ENCODE measurements around the gene GIT2. TPM values are rescaled to one million over a fixed set of nuclear protein-coding genes. Genes with fewer than 3 reads are reported as not detected.

The GIT2 gene
- total and polyA plus RNA-seq, 2 of the 8 experiments (the other 6 are each of a cell fraction or from before 2014, with no cell fraction given), result 9.6 to 20.7 TPM

DNA sequence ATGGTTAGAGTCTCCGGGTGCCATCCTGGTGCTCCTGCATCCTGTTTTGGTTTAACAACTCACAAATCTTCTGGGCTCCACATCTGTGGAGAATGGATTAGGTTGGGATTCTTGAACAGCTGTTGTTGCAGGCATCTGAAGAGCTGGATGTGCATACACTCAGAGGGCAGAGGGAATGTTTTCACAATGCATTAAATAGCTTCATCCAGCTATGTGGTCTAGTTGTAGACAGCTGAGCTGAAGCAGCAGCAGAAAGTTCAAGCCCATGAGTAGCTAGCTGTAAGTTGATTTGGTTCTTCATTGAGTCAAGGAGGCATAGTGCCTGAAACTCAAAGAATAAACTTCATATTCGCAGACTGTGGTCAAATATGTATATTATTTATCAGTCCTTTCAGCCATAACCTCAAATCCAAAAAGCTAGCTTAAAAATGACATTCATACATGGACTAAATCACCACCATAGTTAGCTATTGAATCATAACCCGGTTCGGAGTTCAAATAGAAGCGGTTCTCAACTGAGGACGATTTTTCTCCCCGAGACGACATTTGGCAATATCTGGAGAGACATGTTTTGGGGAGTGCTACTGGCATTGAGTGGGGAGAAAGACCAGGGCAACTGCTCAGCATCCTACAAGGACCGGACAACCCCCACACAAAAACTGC is 2.2 kb upstream of the GIT2 start:
- Histone ChIP-seq H2BK15ac (ENCODE audit: low read length) (0 out of 2 replicates have a peak overlapping the region, but pooled peaks have one; percentile 66), H2AFZ (ENCODE audit: low read length) (peak overlapping the region; percentile 96), H2BK20ac (ENCODE audit: low read length) (no peak overlapping the region), H3K9ac (replicated peaks in 1 of 4; ENCODE audit: extremely low read depth in 1 of 4, low read depth in 3 of 4, low read length in 3 of 4) (peak overlapping the region in 3 of 4 experiments; percentile 34 to 98 (median 97); a peak in 3 of 7 replicates), H3K79me1 (ENCODE audit: low read depth, low read length) (no peaks in the 10 kb centered on the region), H3K79me2 (ENCODE audit: control insufficient read depth in 1 of 2, insufficient read depth in 2 of 2, low read length in 2 of 2) (peaks cover 0 to 12% of the 10 kb centered on the region in 2 experiments; a peak in 2 of 4 replicates), H3K14ac (ENCODE audit: insufficient read length) (no peak overlapping the region), H3K23me2 (ENCODE audit: low read depth, low read length) (peaks cover 17% of the 10 kb centered on the region), H4K91ac (replicated peaks; ENCODE audit: insufficient read length, low read length) (no peak overlapping the region), H3K4me1 (replicated peaks in 1 of 4; ENCODE audit: control insufficient read depth in 3 of 4, insufficient read depth in 4 of 4, low read length in 3 of 4) (peaks cover 2 to 8% (median 4%) of the 10 kb centered on the region in 4 experiments; a peak in 5 of 7 replicates), H3K27me3 (replicated peaks in 1 of 4; ENCODE audit: control insufficient read depth in 3 of 4, extremely low read depth in 1 of 4, insufficient read depth in 3 of 4, low read length in 3 of 4) (peaks cover 0 to 9% (median 7%) of the 10 kb centered on the region in 4 experiments; a peak in 5 of 7 replicates), H3K36me3 (ENCODE audit: control insufficient read depth in 2 of 4, insufficient read depth in 4 of 4, low read length in 3 of 4) (no peaks in the 10 kb centered on the region), H3K9me3 (ENCODE audit: insufficient read depth in 2 of 2, low read depth in 1 of 2, low read length in 1 of 2) (no peaks in the 10 kb centered on the region), H2AK5ac (ENCODE audit: low read depth, low read length) (no peak overlapping the region), H4K20me1 (replicated peaks in 1 of 2; ENCODE audit: control insufficient read depth in 1 of 2, insufficient read depth in 2 of 2, low read length in 2 of 2) (peaks cover 0 to 2% of the 10 kb centered on the region in 2 experiments), H3K27ac (ENCODE audit: low read depth, low read length) (peak overlapping the region; percentile 98; the same call in 1 of the 2 replicates), H3K4me2 (ENCODE audit: insufficient read depth in 1 of 2, low read depth in 2 of 2, low read length in 2 of 2) (peak overlapping the region; percentile 86 to 100), H3K4ac (replicated peaks; ENCODE audit: insufficient read length, low read depth, low read length) (no peak overlapping the region), H3K4me3 (ENCODE audit: extremely low read depth in 1 of 4, insufficient read depth in 2 of 4, low read depth in 3 of 4, low read length in 4 of 4) (peak overlapping the region; percentile 54 to 93 (median 83)), H3K23ac (ENCODE audit: insufficient read length) (no peak overlapping the region), H2BK5ac (ENCODE audit: low read depth, low read length) (0 out of 2 replicates have a peak overlapping the region, but pooled peaks have one; percentile 94), H4K8ac (ENCODE audit: extremely low read depth, insufficient read depth, low read length) (no peak overlapping the region), H2BK12ac (ENCODE audit: low read depth, low read length) (no peak overlapping the region), H3K56ac (replicated peaks; ENCODE audit: insufficient read length, low read depth, low read length) (no peak overlapping the region), H3K18ac (ENCODE audit: extremely low read depth, low read length) (peak overlapping the region; percentile 25; the same call in 1 of the 2 replicates), H2BK120ac (replicated peaks; ENCODE audit: low read depth, low read length) (no peak overlapping the region), H4K5ac (ENCODE audit: insufficient read length, low read depth, low read length) (no peak overlapping the region)
- ChIA-PET POLR2A (ENCODE audit: partially characterized antibody) (interaction anchor here (1.1 to 1.6 kb wide), 2 partner anchors 17 to 452 kb away, joined by 3 to 4 read pairs; partner anchors contain the start of gene ARPC3), CTCF (ENCODE audit: partially characterized antibody) (interaction anchor here (1.1 to 3.1 kb wide), 3 partner anchors 22 to 155 kb away, joined by 3 to 8 read pairs (median 4); no protein-coding TSS in a partner anchor)
- FAIRE-seq, result no peak
- DNase-seq (ENCODE audit: low read depth in 1 of 2, low spot score in 2 of 2), result no peak
- 67% methylated on average over 9 of the region's 9 CpGs; no CpG with 5 or more reads in 1 of the 2 experiments for WGBS, 2 experiments (ENCODE audit: extremely low coverage in 1 of 2, insufficient coverage in 1 of 2, insufficient read length in 1 of 2, insufficient replicate concordance in 2 of 2, low coverage in 1 of 2, low lambda C conversion rate in 2 of 2, missing lambda C conversion rate in 1 of 2)
- TF ChIP-seq HDAC2 (IDR thresholded peaks at IDR 0.05; ENCODE audit: borderline replicate concordance in 1 of 2, low read depth in 2 of 2, low read length in 2 of 2), result no peak
- TF ChIP-seq SIRT6 (IDR thresholded peaks at IDR 0.05; ENCODE audit: low read length), result no peak
- no peak for TF ChIP-seq CBX8 (IDR thresholded peaks at IDR 0.05; ENCODE audit: borderline replicate concordance, low read depth, low read length)
- no peak for TF ChIP-seq FOSL1 (IDR thresholded peaks at IDR 0.05; ENCODE audit: insufficient read depth, low read depth, low read length)
- no peak for TF ChIP-seq RFX5 (IDR thresholded peaks at IDR 0.05; ENCODE audit: borderline replicate concordance, low read depth, low read length)
- no peak for TF ChIP-seq TCF12 (IDR thresholded peaks at IDR 0.05; ENCODE audit: low read depth, low read length)
- no peak for TF ChIP-seq MAFK (IDR thresholded peaks at IDR 0.05; ENCODE audit: low read depth, low read length)
- TF ChIP-seq SAP30 (IDR thresholded peaks at IDR 0.05; ENCODE audit: insufficient read depth, insufficient replicate concordance, low read length), result no peak
- no peak for TF ChIP-seq SP2 (IDR thresholded peaks at IDR 0.05; ENCODE audit: low read length)
- no peak for TF ChIP-seq EZH2 (IDR thresholded peaks at IDR 0.05; ENCODE audit: low read depth, low read length, severe bottlenecking)
- TF ChIP-seq BCL11A (IDR thresholded peaks at IDR 0.05; ENCODE audit: low read depth in 2 of 2, low read length in 2 of 2), result no peak
